OCI-LY7 (cell line): ENCODE results near the gene KCNK7. TPM values are rescaled to one million over a fixed set of nuclear protein-coding genes. Genes with fewer than 3 reads are reported as not detected.

Source experiments
- BruUV-seq: library from RNA; stranded (reverse); fragments of 400-500 nt; replicated peaks from 2 replicates; lab custom pipeline; 2021; lab: Mats Ljungman, UMichigan
- CTCF ChIA-PET: fragments of 300-600 bp; sonication (Branson Sonifier 250); formaldehyde crosslinking; loops from one replicate; lab custom pipeline; 2022; ENCODE audit warnings: antibody characterized with exemption; ENCODE audit not compliant: unreplicated experiment; lab: Charles Lee
- POLR2A ChIA-PET: fragments of 300-600 bp; sonication (Branson Sonifier 250); formaldehyde crosslinking; loops from one replicate; lab custom pipeline; 2022; ENCODE audit warnings: antibody characterized with exemption; lab: Charles Lee
- DNase-seq: peaks from one replicate; pipeline ENCODE4 v3.0.0-alpha.2; 2015; ENCODE audit warnings: low spot score
- H2AFZ ChIP-seq: fragments of 200-600 bp; sonication (generic), shearing (Covaris generic); 2 replicates; pipeline ENCODE4 v1.6.1; 2014; ENCODE audit warnings: mild to moderate bottlenecking, antibody characterized with exemption, low read length, moderate library complexity
- H3K27ac ChIP-seq: fragments of 200-600 bp; sonication (generic); 2 replicates; pipeline ENCODE4 v1.5.1; 2014; ENCODE audit warnings: mixed run types, low read depth, mild to moderate bottlenecking, moderate library complexity, low read length, inconsistent platforms; ENCODE audit not compliant: poor library complexity, severe bottlenecking
- H3K36me3 ChIP-seq: fragments of 200-600 bp; sonication (generic); 2 replicates; pipeline ENCODE4 v1.6.1; 2014; ENCODE audit warnings: mild to moderate bottlenecking, antibody characterized with exemption, low read length, moderate library complexity, mixed read lengths; ENCODE audit not compliant: insufficient read depth
- H3K4me1 ChIP-seq: fragments of 200-600 bp; sonication (generic); 2 replicates; pipeline ENCODE4 v1.5.1; 2014; ENCODE audit warnings: mild to moderate bottlenecking, low read length; ENCODE audit not compliant: insufficient read depth, poor library complexity, severe bottlenecking
- H3K4me2 ChIP-seq: fragments of 200-600 bp; sonication (generic); 2 replicates; pipeline ENCODE4 v1.6.1; 2014; ENCODE audit warnings: mild to moderate bottlenecking, low read length
- H3K4me3 ChIP-seq: fragments of 200-600 bp; sonication (generic); 2 replicates; pipeline ENCODE4 v1.5.1; 2014; ENCODE audit warnings: mild to moderate bottlenecking, low read depth, low read length; ENCODE audit not compliant: poor library complexity, severe bottlenecking
- H3K79me2 ChIP-seq: fragments of 200-600 bp; sonication (generic); 2 replicates; pipeline ENCODE4 v1.6.1; 2016; ENCODE audit warnings: low read depth, mild to moderate bottlenecking, low read length, moderate library complexity, mixed read lengths; ENCODE audit not compliant: insufficient read depth
- H3K9me2 ChIP-seq: fragments of 200-600 bp; sonication (generic); 2 replicates; pipeline ENCODE4 v1.6.1; 2016; ENCODE audit warnings: mild to moderate bottlenecking, low read length, mixed read lengths; ENCODE audit not compliant: insufficient read depth
- H3K9me3 ChIP-seq: fragments of 200-600 bp; sonication (generic); 2 replicates; pipeline ENCODE4 v1.6.1; 2014; ENCODE audit warnings: mild to moderate bottlenecking, mixed run types, low read length, mixed read lengths
- H4K20me1 ChIP-seq: fragments of 200-600 bp; sonication (generic); 2 replicates; pipeline ENCODE4 v1.6.1; 2014; ENCODE audit warnings: mild to moderate bottlenecking, antibody characterized with exemption, low read length, moderate library complexity, mixed read lengths; ENCODE audit not compliant: insufficient read depth
- CTCF ChIP-seq: fragments of 200-600 bp; sonication (generic); conservative IDR thresholded peaks from 2 replicates; pipeline ENCODE4 v1.5.1; 2014; ENCODE audit warnings: mild to moderate bottlenecking, antibody characterized with exemption, low read length, moderate library complexity, mixed read lengths
- EZH2phosphoT487 ChIP-seq: fragments of 200-600 bp; sonication (generic); IDR thresholded peaks from 2 replicates; pipeline ENCODE4 v1.6.1; 2018; ENCODE audit warnings: low read depth, borderline replicate concordance, mild to moderate bottlenecking, mixed run types, antibody characterized with exemption, low read length, moderate library complexity, mixed read lengths
- intact Hi-C: fragments of 100-400 bp; cut with micrococcal nuclease; formaldehyde crosslinking; loops from one replicate; pipeline ENCODE4 v1.10.0; 2022; ENCODE audit not compliant: unreplicated experiment
- total RNA-seq, 2 experiments: library from RNA; depleted of rRNA in 1 of 2; stranded (reverse); fragments of >200 nt in 1 of 2; shearing (Covaris generic) in 1 of 2; gene quantifications; 2 replicates each; pipeline ENCODE4 v1.2.3, GENCODE V29; 2014 to 2022

KCNK7 gene
- total RNA-seq, 2 experiments from 2014 or later, result 0.68 to 1.4 TPM

- ChIA-PET POLR2A (interaction anchor here (0.5 to 0.7 kb wide), 2 partner anchors 38 to 208 kb away, joined by 4 to 5 read pairs; no protein-coding TSS in a partner anchor), CTCF (interaction anchor here (0.8 kb wide), 1 partner anchor 1372 kb away, joined by 3 read pairs; the partner anchor contains the start of gene FKBP2)
- Histone ChIP-seq H3K9me3 (no peaks in the 10 kb centered on the region), H4K20me1 (no peaks in the 10 kb centered on the region), H3K4me2 (peak overlapping the region; percentile 88), H3K36me3 (peaks cover 14% of the 10 kb centered on the region), H3K79me2 (peaks cover 48% of the 10 kb centered on the region), H2AFZ (no peak overlapping the region), H3K4me1 (peaks cover 46% of the 10 kb centered on the region), H3K4me3 (peak overlapping the region; percentile 97), H3K9me2 (no peaks in the 10 kb centered on the region), H3K27ac (peak overlapping the region; percentile 75)
- no peak for TF ChIP-seq EZH2phosphoT487
- no peak for TF ChIP-seq CTCF
- DNase-seq, result peak; percentile 19
- intact Hi-C loops, result no loop called here
- BruUV-seq, result no TSS peak
These were observed 17.7 kb upstream of the KCNK7 start for GRCh38 chr11:65613091-65613928.

GRCh38 chr11:65612691-65613090, 17.1 kb upstream of the KCNK7 start:
- intact Hi-C loops, result no loop called here
- Histone ChIP-seq H3K9me3 (no peaks in the 10 kb centered on the region), H4K20me1 (no peaks in the 10 kb centered on the region), H3K79me2 (peaks cover 42% of the 10 kb centered on the region), H3K4me3 (peak overlapping the region; percentile 97), H2AFZ (no peak overlapping the region), H3K36me3 (peaks cover 13% of the 10 kb centered on the region), H3K9me2 (no peaks in the 10 kb centered on the region), H3K27ac (no peak overlapping the region), H3K4me2 (peak overlapping the region; percentile 88), H3K4me1 (peaks cover 44% of the 10 kb centered on the region)
- ChIA-PET POLR2A (interaction anchor here (0.5 to 0.7 kb wide), 2 partner anchors 38 to 209 kb away, joined by 4 to 5 read pairs; no protein-coding TSS in a partner anchor), CTCF (interaction anchor here (0.8 kb wide), 1 partner anchor 1372 kb away, joined by 3 read pairs; the partner anchor contains the start of gene FKBP2)
- no TSS peak for BruUV-seq
- no peak for DNase-seq
- TF ChIP-seq EZH2phosphoT487 (no peak), CTCF (no peak)
